ENCODE data around the gene HERPUD1. TPM values are rescaled to one million over a fixed set of nuclear protein-coding genes. Genes with fewer than 3 reads are reported as not detected.
"Not testable (repeated sequence)": the region's sequence is repeated elsewhere in the genome, so short reads cannot be mapped to it uniquely, and the experiment has no call there.

HERPUD1 gene, protein sequence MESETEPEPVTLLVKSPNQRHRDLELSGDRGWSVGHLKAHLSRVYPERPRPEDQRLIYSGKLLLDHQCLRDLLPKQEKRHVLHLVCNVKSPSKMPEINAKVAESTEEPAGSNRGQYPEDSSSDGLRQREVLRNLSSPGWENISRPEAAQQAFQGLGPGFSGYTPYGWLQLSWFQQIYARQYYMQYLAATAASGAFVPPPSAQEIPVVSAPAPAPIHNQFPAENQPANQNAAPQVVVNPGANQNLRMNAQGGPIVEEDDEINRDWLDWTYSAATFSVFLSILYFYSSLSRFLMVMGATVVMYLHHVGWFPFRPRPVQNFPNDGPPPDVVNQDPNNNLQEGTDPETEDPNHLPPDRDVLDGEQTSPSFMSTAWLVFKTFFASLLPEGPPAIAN
- total RNA-seq = 76.2 TPM

DNA sequence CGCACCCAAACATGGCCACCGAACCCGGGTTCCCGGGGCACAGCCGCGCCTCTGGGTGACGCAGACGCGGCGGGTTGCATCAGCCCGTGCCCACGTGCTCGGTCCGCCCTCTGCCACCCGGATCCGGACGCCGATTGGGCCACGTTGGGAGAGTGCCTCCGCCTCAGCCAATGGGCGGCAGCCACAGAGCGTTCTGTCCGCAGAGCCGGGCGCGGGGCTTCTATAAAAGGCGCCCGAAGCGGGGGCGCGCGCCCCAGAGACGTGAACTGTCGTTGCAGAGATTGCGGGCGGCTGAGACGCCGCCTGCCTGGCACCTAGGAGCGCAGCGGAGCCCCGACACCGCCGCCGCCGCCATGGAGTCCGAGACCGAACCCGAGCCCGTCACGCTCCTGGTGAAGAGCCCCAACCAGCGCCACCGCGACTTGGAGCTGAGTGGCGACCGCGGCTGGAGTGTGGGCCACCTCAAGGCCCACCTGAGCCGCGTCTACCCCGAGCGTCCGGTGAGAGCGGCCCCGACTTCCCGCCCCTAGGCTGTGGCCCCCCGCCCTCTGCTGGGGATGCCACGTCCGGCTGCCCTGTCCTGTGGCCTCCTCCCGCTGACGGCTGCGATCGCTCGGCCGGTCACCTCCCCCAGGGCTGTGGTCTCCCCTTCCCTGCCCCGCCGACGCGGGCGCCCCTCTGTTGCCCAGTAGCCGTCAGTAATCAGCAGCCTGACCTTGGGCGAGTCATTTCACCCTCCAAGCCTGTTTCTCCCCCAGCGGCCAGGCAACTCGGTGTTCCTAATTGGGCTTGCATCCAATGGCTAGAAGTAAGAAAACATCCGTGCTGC lies at the start of gene HERPUD1:
Gene HERPUD1, plus strand, starts transcription at position 251 of the 829 bp plus-strand sequence. Its CDS starts 103 bp downstream, at position 354.
- Histone ChIP-seq H3K4me1 (ENCODE audit: control insufficient read depth in 3 of 3, insufficient read depth in 3 of 3, low read length in 3 of 3) (peaks cover 19 to 31% (median 25%) of the 10 kb centered on the region in 3 donors), H3K9me3 (ENCODE audit: control insufficient read depth in 3 of 3, low read length in 3 of 3) (no peaks in the 10 kb centered on the region), H3K9ac (ENCODE audit: low read depth in 1 of 3, low read length in 3 of 3) (peak within 1 kb of the TSS; percentile 95 to 100 (median 98)), H3K27me3 (ENCODE audit: control insufficient read depth in 3 of 3, insufficient read depth in 3 of 3, low read length in 3 of 3) (no peaks in the 10 kb centered on the region), H3K27ac (ENCODE audit: low read depth, low read length) (peak within 1 kb of the TSS; percentile 98), H3K4me3 (ENCODE audit: low read length in 3 of 3) (peak within 1 kb of the TSS; percentile 95 to 98 (median 97)), H3K36me3 (ENCODE audit: control insufficient read depth in 3 of 3, insufficient read depth in 3 of 3, low read length in 3 of 3) (peaks cover 19 to 22% (median 20%) of the 10 kb centered on the region in 3 donors)

DNA sequence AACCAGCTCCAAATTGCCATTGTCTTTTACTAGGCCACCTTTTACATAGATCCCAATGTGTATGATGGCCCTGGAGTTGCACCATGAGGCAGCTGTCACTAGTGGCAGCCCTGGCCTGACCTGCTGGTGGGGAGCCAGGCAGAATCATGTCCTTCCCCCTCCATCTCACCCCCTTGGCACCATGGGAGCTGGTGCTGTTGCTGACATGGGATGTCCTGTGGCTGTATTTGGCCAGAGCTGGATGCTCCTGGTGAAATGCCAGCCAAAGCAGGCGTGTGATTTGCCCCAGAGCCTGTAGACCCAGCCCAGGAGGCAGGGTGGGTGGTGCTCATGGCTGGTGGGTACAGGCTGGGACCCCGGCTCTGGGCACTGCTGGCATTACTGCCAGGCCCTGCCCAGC lies 48.4 kb upstream of the HERPUD1 start:
- H3K9ac ChIP-seq (ENCODE audit: low read depth in 1 of 3, low read length in 3 of 3) = no peak overlapping the region

DNA sequence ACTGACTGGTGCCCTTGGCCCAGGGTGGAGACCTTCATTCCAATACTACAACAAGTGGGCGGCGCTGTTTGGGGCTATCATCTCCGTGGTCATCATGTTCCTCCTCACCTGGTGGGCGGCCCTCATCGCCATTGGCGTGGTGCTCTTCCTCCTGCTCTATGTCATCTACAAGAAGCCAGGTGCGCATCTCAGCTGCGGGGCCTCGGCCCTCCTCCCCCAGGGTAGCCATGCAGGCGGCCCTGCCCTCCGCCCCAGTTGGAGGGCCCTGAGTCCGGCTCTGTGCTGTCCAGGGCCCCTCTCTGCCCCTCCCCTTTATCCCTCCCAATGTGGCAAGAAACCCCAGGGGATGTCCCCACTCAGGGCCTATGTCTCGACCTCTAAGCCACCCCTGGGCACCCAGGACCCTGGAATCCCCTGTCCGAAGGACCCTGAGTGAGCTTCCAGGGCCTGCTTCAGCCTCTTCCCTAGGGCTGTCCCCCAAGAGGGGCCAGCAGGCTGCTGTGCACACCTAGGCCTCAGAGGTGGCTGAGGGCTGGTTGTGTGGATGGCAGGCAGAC lies 47.8 kb upstream of the HERPUD1 start:
- H3K36me3 ChIP-seq (ENCODE audit: control insufficient read depth in 3 of 3, insufficient read depth in 3 of 3, low read length in 3 of 3) = no peaks in the 10 kb centered on the region
- H3K4me1 ChIP-seq (ENCODE audit: control insufficient read depth in 3 of 3, insufficient read depth in 3 of 3, low read length in 3 of 3) = no peaks in the 10 kb centered on the region
- H3K27ac ChIP-seq (ENCODE audit: low read depth, low read length) = no peak overlapping the region

More for the DNA sequence above, 48.4 kb upstream of the HERPUD1 start:
- no peak overlapping the region for H3K27ac ChIP-seq (ENCODE audit: low read depth, low read length)
- no peaks in the 10 kb centered on the region for H3K9me3 ChIP-seq (ENCODE audit: control insufficient read depth in 3 of 3, low read length in 3 of 3)
- H3K4me3 ChIP-seq (ENCODE audit: low read length in 3 of 3) = no peak overlapping the region
- peaks cover 0 to 3% (median 0%) of the 10 kb centered on the region in 3 donors for H3K27me3 ChIP-seq (ENCODE audit: control insufficient read depth in 3 of 3, insufficient read depth in 3 of 3, low read length in 3 of 3)
- no peaks in the 10 kb centered on the region for H3K4me1 ChIP-seq (ENCODE audit: control insufficient read depth in 3 of 3, insufficient read depth in 3 of 3, low read length in 3 of 3)
- no peaks in the 10 kb centered on the region for H3K36me3 ChIP-seq (ENCODE audit: control insufficient read depth in 3 of 3, insufficient read depth in 3 of 3, low read length in 3 of 3)

DNA sequence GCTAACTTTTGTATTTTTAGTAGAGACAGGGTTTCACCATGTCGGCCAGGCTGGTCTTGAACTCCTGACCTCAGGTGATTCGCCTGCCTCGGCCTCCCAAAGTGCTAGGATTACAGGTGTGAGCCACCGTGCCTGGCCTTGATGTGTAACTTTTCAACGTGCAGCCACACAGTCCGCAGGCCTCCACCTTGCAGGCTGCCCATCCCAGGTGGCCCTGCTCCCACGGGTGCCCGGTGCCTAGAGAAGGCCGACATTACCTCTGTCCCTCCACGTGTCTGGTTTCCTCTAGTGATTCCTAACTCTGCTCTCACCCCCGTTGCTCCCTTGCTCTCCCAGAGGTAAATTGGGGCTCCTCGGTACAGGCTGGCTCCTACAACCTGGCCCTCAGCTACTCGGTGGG lies 47.0 kb upstream of the HERPUD1 start:
- not testable (repeated sequence) for H3K27ac ChIP-seq (ENCODE audit: low read depth, low read length); H3K4me1 ChIP-seq (ENCODE audit: control insufficient read depth in 3 of 3, insufficient read depth in 3 of 3, low read length in 3 of 3); H3K9me3 ChIP-seq (ENCODE audit: control insufficient read depth in 3 of 3, low read length in 3 of 3); H3K27me3 ChIP-seq (ENCODE audit: control insufficient read depth in 3 of 3, insufficient read depth in 3 of 3, low read length in 3 of 3); H3K4me3 ChIP-seq (ENCODE audit: low read length in 3 of 3); H3K36me3 ChIP-seq (ENCODE audit: control insufficient read depth in 3 of 3, insufficient read depth in 3 of 3, low read length in 3 of 3); H3K9ac ChIP-seq (ENCODE audit: low read depth in 1 of 3, low read length in 3 of 3)

More for the DNA sequence above, 47.8 kb upstream of the HERPUD1 start:
- no peak overlapping the region for H3K4me3 ChIP-seq (ENCODE audit: low read length in 3 of 3)
- no peak overlapping the region for H3K9ac ChIP-seq (ENCODE audit: low read depth in 1 of 3, low read length in 3 of 3)
- peaks cover 0 to 3% (median 0%) of the 10 kb centered on the region in 3 donors for H3K27me3 ChIP-seq (ENCODE audit: control insufficient read depth in 3 of 3, insufficient read depth in 3 of 3, low read length in 3 of 3)
- no peaks in the 10 kb centered on the region for H3K9me3 ChIP-seq (ENCODE audit: control insufficient read depth in 3 of 3, low read length in 3 of 3)

DNA sequence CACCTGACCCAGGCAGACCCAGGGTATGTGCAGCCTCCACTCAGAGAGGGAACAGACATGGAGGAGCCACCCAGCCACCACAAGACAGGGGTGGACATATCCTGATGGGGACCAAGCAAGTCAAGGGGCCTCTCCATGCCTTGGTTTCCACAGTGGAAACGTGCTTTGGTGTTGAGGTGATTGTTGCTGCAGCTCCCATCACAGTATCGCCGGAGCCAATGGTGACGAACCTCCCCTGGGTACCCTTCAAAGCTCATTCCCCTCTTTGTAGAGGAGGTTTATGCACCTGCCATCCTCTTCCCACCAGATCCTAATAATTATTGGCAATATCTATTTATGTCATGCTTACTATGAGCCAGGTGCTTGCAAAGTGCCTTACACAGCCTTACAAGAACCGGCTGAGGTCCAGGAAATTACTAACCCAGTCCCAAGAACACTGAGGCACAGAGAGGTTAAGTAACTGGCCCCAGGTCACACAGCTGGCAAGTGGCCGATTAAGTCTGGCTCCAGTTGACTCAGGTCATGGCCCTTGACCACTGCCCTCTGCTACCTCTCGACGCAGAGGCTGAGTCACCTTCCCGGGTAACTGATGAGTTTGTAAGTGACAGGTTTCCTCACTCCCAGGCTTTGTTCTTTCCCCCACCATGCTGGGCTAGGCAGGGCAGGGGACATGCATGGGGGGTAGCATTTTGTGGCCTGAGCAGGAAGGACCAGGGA lies 46.3 kb upstream of the HERPUD1 start:
- Histone ChIP-seq H3K9me3 (ENCODE audit: control insufficient read depth in 3 of 3, low read length in 3 of 3) (no peaks in the 10 kb centered on the region), H3K27ac (ENCODE audit: low read depth, low read length) (no peak overlapping the region), H3K27me3 (ENCODE audit: control insufficient read depth in 3 of 3, insufficient read depth in 3 of 3, low read length in 3 of 3) (peaks cover 0 to 3% (median 0%) of the 10 kb centered on the region in 3 donors)

DNA sequence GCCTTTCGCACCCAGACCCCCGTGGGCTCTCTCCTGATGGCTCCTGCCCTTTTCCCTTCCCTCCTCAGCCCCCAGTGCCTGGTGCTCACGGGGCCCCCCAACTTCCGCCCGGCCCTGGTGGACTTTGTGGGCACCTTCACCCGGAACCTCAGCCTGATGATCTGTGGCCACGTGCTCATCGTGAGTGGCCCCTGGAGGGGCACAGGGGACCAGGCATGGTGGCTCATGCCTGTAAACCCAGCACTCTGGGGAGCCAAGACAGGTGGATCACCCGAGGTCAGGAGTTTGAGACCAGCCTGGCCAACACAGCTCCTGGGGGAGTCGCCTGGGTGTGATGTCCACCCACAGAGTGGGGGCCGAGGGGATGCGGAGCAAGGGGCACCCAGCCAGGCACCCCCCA lies 45.6 kb upstream of the HERPUD1 start:
- H3K27me3 ChIP-seq (ENCODE audit: control insufficient read depth in 3 of 3, insufficient read depth in 3 of 3, low read length in 3 of 3) = peaks cover 0 to 3% (median 0%) of the 10 kb centered on the region in 3 donors
- H3K27ac ChIP-seq (ENCODE audit: low read depth, low read length) = no peak overlapping the region
- no peaks in the 10 kb centered on the region for H3K9me3 ChIP-seq (ENCODE audit: control insufficient read depth in 3 of 3, low read length in 3 of 3)
- no peaks in the 10 kb centered on the region for H3K4me1 ChIP-seq (ENCODE audit: control insufficient read depth in 3 of 3, insufficient read depth in 3 of 3, low read length in 3 of 3)
- H3K36me3 ChIP-seq (ENCODE audit: control insufficient read depth in 3 of 3, insufficient read depth in 3 of 3, low read length in 3 of 3) = no peaks in the 10 kb centered on the region
- H3K9ac ChIP-seq (ENCODE audit: low read depth in 1 of 3, low read length in 3 of 3) = no peak overlapping the region
- no peak overlapping the region for H3K4me3 ChIP-seq (ENCODE audit: low read length in 3 of 3)

More for the DNA sequence above, 46.3 kb upstream of the HERPUD1 start:
- Histone ChIP-seq H3K9ac (ENCODE audit: low read depth in 1 of 3, low read length in 3 of 3) (no peak overlapping the region), H3K4me3 (ENCODE audit: low read length in 3 of 3) (no peak overlapping the region), H3K4me1 (ENCODE audit: control insufficient read depth in 3 of 3, insufficient read depth in 3 of 3, low read length in 3 of 3) (no peaks in the 10 kb centered on the region), H3K36me3 (ENCODE audit: control insufficient read depth in 3 of 3, insufficient read depth in 3 of 3, low read length in 3 of 3) (no peaks in the 10 kb centered on the region)

DNA sequence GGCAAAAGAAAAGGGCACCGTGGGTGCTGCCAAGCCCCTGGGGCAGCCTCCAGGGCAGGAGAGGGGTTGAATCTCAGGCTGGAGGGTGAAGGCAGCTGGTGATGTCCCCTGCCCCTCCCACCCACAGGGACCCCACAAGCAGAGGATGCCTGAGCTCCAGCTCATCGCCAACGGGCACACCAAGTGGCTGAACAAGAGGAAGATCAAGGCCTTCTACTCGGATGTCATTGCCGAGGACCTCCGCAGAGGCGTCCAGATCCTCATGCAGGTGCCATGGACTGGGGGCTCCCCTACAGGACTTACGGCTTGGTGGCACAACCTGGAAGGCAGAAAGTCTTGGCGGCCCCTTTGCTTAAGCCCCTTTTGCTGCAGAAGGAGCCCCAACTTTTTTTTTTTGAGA lies 45.1 kb upstream of the HERPUD1 start:
- Histone ChIP-seq H3K9me3 (ENCODE audit: control insufficient read depth in 3 of 3, low read length in 3 of 3) (no peaks in the 10 kb centered on the region), H3K27me3 (ENCODE audit: control insufficient read depth in 3 of 3, insufficient read depth in 3 of 3, low read length in 3 of 3) (peaks cover 0 to 3% (median 0%) of the 10 kb centered on the region in 3 donors), H3K27ac (ENCODE audit: low read depth, low read length) (no peak overlapping the region), H3K4me1 (ENCODE audit: control insufficient read depth in 3 of 3, insufficient read depth in 3 of 3, low read length in 3 of 3) (no peaks in the 10 kb centered on the region), H3K4me3 (ENCODE audit: low read length in 3 of 3) (no peak overlapping the region), H3K9ac (ENCODE audit: low read depth in 1 of 3, low read length in 3 of 3) (no peak overlapping the region), H3K36me3 (ENCODE audit: control insufficient read depth in 3 of 3, insufficient read depth in 3 of 3, low read length in 3 of 3) (no peaks in the 10 kb centered on the region)

DNA sequence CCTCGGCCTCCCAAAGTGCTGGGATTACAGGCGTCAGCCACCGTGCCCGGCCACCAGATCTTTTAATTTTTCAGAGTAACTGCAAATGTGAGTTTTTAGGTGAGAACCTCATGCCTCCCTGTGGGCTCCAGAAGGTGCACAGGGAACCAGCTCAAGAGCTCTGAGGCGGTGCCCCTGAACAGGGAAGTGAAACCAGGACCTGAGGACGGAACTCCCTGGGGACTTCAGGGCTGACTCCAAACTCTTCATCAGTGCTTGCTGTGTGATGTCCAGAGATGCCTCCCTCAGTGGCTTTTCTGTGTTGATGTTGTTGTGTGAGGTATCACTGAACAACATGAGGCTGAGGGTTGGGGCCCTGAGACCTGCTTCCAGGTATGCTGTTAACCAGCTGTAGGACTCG lies 43.1 kb upstream of the HERPUD1 start:
- H3K27me3 ChIP-seq (ENCODE audit: control insufficient read depth in 3 of 3, insufficient read depth in 3 of 3, low read length in 3 of 3) = peaks cover 0 to 3% (median 0%) of the 10 kb centered on the region in 3 donors
- H3K9me3 ChIP-seq (ENCODE audit: control insufficient read depth in 3 of 3, low read length in 3 of 3) = no peaks in the 10 kb centered on the region
- no peak overlapping the region for H3K4me3 ChIP-seq (ENCODE audit: low read length in 3 of 3)
- no peak overlapping the region for H3K27ac ChIP-seq (ENCODE audit: low read depth, low read length)
- no peak overlapping the region for H3K9ac ChIP-seq (ENCODE audit: low read depth in 1 of 3, low read length in 3 of 3)
- H3K36me3 ChIP-seq (ENCODE audit: control insufficient read depth in 3 of 3, insufficient read depth in 3 of 3, low read length in 3 of 3) = no peaks in the 10 kb centered on the region
- no peaks in the 10 kb centered on the region for H3K4me1 ChIP-seq (ENCODE audit: control insufficient read depth in 3 of 3, insufficient read depth in 3 of 3, low read length in 3 of 3)

DNA sequence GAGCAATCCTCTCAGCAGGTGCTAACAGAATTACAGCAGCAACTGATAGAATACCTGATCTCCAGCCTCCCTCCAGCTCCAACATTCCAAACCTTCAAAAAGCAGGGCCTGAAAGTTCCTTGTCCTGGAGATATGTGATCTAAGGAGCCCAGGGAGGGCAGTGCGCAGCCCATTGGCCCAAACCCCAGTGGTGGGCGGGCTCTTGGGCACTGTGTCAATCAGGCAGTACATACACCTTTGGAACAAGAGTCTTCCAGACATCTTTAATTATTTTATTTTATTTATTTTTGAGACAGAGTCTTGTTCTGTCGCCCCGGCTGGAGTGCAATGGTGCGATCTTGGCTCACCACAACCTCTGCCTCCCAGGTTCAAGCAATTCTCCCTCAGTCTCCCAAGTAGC lies 42.7 kb upstream of the HERPUD1 start:
- H3K27ac ChIP-seq (ENCODE audit: low read depth, low read length) = no peak overlapping the region
- no peak overlapping the region for H3K4me3 ChIP-seq (ENCODE audit: low read length in 3 of 3)
- H3K4me1 ChIP-seq (ENCODE audit: control insufficient read depth in 3 of 3, insufficient read depth in 3 of 3, low read length in 3 of 3) = no peaks in the 10 kb centered on the region
- H3K27me3 ChIP-seq (ENCODE audit: control insufficient read depth in 3 of 3, insufficient read depth in 3 of 3, low read length in 3 of 3) = peaks cover 0 to 3% (median 0%) of the 10 kb centered on the region in 3 donors
- no peaks in the 10 kb centered on the region for H3K36me3 ChIP-seq (ENCODE audit: control insufficient read depth in 3 of 3, insufficient read depth in 3 of 3, low read length in 3 of 3)
- H3K9me3 ChIP-seq (ENCODE audit: control insufficient read depth in 3 of 3, low read length in 3 of 3) = no peaks in the 10 kb centered on the region
- no peak overlapping the region for H3K9ac ChIP-seq (ENCODE audit: low read depth in 1 of 3, low read length in 3 of 3)
